Keratinocyte (primary cell): Measurements from ENCODE around the gene LPGAT1.

Experiments
- CTCF ChIP-seq, 3 experiments: IDR thresholded peaks in 1 of 3; conservative IDR thresholded peaks in 1 of 3; optimal IDR thresholded peaks in 1 of 3; 2 replicates in 2 of 3; 3 replicates in 1 of 3; pipeline versions ENCODE3 to v1.5.1; 2011; ENCODE audit warnings: low read length in 3 of 3, mild to moderate bottlenecking in 3 of 3, moderate library complexity in 2 of 3, control low read depth in 1 of 3, inconsistent platforms in 1 of 3; ENCODE audit not compliant: insufficient read depth in 2 of 3; ENCODE audit errors: extremely low read depth in 1 of 3
- EZH2 ChIP-seq: IDR thresholded peaks from one replicate; pipeline ENCODE4 v1.6.1; 2012; ENCODE audit warnings: inconsistent platforms, mild to moderate bottlenecking, low read length, moderate library complexity

DNA sequence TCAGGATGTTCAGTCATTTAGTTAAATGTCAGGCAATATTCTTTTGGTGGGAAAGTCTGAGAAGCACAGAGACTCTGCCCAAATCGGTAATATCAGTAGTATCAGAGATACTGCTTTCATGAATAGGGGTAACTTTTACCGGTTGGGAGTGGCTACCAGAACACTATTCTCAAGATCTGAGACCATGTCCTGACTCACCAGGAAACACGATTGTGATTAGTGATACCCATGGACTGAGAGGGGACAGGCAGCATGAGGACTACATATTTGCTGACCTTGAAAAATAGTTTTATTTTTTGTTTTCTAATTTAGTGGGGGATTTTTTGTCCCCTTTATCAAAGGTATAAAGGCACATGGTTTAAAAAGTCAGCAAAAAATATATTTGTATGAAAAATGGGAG, 79.1 kb downstream of the LPGAT1 start:
- TF ChIP-seq CTCF (optimal IDR thresholded peaks at IDR 0.05 in 1 of 3, IDR thresholded peaks at IDR 0.05 in 1 of 3, conservative IDR thresholded peaks at IDR 0.05 in 1 of 3; ENCODE audit: extremely low read depth in 1 of 3, insufficient read depth in 2 of 3, low read length in 3 of 3) (no peak), EZH2 (no peak)
